Transverse colon (tissue), 4 donors: ENCODE measurements around the gene PAGR1. TPM values are rescaled to one million over a fixed set of nuclear protein-coding genes. Genes with fewer than 3 reads are reported as not detected.

Experiments
- DNase-seq: peaks from one replicate; pipeline ENCODE4 v3.0.0-alpha.2; 2019
- H3K27ac ChIP-seq, 4 donors: fragments of 200-600 bp; sonication (generic); 2 replicates each; pipeline ENCODE4 v1.5.1; 2016 to 2018; ENCODE audit warnings: inconsistent platforms in 4 of 4
- H3K27me3 ChIP-seq: fragments of 200-600 bp; sonication (generic); 2 replicates; pipeline ENCODE4 v1.5.1; 2017; ENCODE audit warnings: inconsistent platforms
- H3K36me3 ChIP-seq, 4 donors: fragments of 200-600 bp; sonication (generic); 2 replicates each; pipeline ENCODE4 v1.5.1; 2017 to 2019; ENCODE audit warnings: inconsistent platforms in 4 of 4
- H3K4me1 ChIP-seq, 4 donors: fragments of 200-600 bp; sonication (generic); 2 replicates each; pipeline ENCODE4 v1.5.1; 2017 to 2020; ENCODE audit warnings: inconsistent platforms in 4 of 4
- H3K4me3 ChIP-seq, 4 donors: fragments of 200-600 bp; sonication (generic); 1 replicate in 1 of 4; 2 replicates in 3 of 4; pipeline versions ENCODE4 v1.5.1 to v1.6.1; 2017 to 2019; ENCODE audit warnings: inconsistent platforms in 4 of 4
- H3K9me3 ChIP-seq, 2 donors: fragments of 200-600 bp; sonication (generic); 2 replicates each; pipeline ENCODE4 v1.5.1; 2017 to 2019; ENCODE audit warnings: inconsistent platforms in 2 of 2
- EP300 ChIP-seq: sonication (generic); formaldehyde crosslinking; IDR thresholded peaks from one replicate; pipeline ENCODE4 v1.6.1; 2017; ENCODE audit warnings: antibody characterized with exemption, low read depth
- POLR2A ChIP-seq: fragments of 450-650 bp; IDR thresholded peaks from one replicate; pipeline ENCODE4 v1.6.1; 2016; ENCODE audit warnings: antibody characterized with exemption, mild to moderate bottlenecking, moderate library complexity
- POLR2AphosphoS5 ChIP-seq, 3 donors: sonication (generic); formaldehyde crosslinking; IDR thresholded peaks; one replicate each; pipeline ENCODE4 v1.6.1; 2016; ENCODE audit warnings: antibody characterized with exemption in 3 of 3
- WGBS, 2 donors: methylation state at CpG; one replicate each; pipeline ENCODE4 v1.1.5; 2018; ENCODE audit warnings: low coverage in 1 of 2; 5-methylcytosine and 5-hydroxymethylcytosine counted together
- in situ Hi-C, 4 donors: fragments of 200-750 bp; cut with MboI; loops; one replicate each; pipeline versions ENCODE4 v1.15.0 to v1.15.1; 2017; ENCODE audit warnings: low sequenced_read_pairs in 3 of 4, low pct_ligation_motif_present in 1 of 4, low pct_unique_long_range_greater_than_20kb in 1 of 4
- intact Hi-C: fragments of 100-400 bp; cut with DNase I; formaldehyde crosslinking; loops from one replicate; pipeline ENCODE4 v1.15.1; 2023; ENCODE audit warnings: low total_unique reads
- total RNA-seq, 4 donors: library from RNA; depleted of rRNA; stranded (reverse); fragments of >200 nt; gene quantifications; one replicate each; pipeline ENCODE4 v1.1.0, GENCODE V29; 2016
- TF ChIP-seq, protein P1 (sequence below), 5 experiments: fragments of 200-600 bp in 3 of 5; fragments of 450-650 bp in 2 of 5; sonication (generic) in 3 of 5; IDR thresholded peaks; 1 replicate in 2 of 5; 2 replicates in 3 of 5; pipeline ENCODE4 v1.5.1; 2016 to 2017; ENCODE audit warnings: antibody characterized with exemption in 5 of 5, inconsistent platforms in 3 of 5, mild to moderate bottlenecking in 2 of 5, moderate library complexity in 1 of 5

The PAGR1 gene
- 10 to 100 TPM; 28.8 to 47.5 (median 32.3) TPM for total RNA-seq

- TF ChIP-seq, protein P1, sequence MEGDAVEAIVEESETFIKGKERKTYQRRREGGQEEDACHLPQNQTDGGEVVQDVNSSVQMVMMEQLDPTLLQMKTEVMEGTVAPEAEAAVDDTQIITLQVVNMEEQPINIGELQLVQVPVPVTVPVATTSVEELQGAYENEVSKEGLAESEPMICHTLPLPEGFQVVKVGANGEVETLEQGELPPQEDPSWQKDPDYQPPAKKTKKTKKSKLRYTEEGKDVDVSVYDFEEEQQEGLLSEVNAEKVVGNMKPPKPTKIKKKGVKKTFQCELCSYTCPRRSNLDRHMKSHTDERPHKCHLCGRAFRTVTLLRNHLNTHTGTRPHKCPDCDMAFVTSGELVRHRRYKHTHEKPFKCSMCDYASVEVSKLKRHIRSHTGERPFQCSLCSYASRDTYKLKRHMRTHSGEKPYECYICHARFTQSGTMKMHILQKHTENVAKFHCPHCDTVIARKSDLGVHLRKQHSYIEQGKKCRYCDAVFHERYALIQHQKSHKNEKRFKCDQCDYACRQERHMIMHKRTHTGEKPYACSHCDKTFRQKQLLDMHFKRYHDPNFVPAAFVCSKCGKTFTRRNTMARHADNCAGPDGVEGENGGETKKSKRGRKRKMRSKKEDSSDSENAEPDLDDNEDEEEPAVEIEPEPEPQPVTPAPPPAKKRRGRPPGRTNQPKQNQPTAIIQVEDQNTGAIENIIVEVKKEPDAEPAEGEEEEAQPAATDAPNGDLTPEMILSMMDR (IDR thresholded peaks at IDR 0.05), result peak; percentile 80 to 95 (median 92)
- TF ChIP-seq POLR2AphosphoS5 (IDR thresholded peaks at IDR 0.05), result peak; percentile 78 to 91 (median 81)
- TF ChIP-seq EP300, result no peak
- TF ChIP-seq POLR2A, result peak; percentile 81
- Histone ChIP-seq H3K27ac (peak within 1 kb of the TSS; percentile 93 to 98 (median 96)), H3K4me3 (peak within 1 kb of the TSS; percentile 58 to 79 (median 70)), H3K9me3 (no peaks in the 10 kb centered on the region), H3K36me3 (peaks cover 0 to 13% (median 0%) of the 10 kb centered on the region in 4 donors), H3K27me3 (no peaks in the 10 kb centered on the region), H3K4me1 (peaks cover 40 to 79% (median 72%) of the 10 kb centered on the region in 4 donors)
- peak; percentile 99 for DNase-seq
- intact Hi-C loops, result loop anchor here (1.0 kb wide), 1 partner anchor 26 kb away; the partner anchor contains the start of gene KIF22
- in situ Hi-C loops, result no loop called here
- 0% methylated on average over 2 to 64 of the region's 70 CpGs for WGBS, 2 donors
Measured at GRCh38 chr16:29815793-29816693, at the start of gene PAGR1. Gene PAGR1, plus strand, starts transcription at chr16:29816152. Its CDS starts 374 bp downstream, at chr16:29816526.

GRCh38 chr16:29766571-29766970 lies 49.4 kb upstream of the PAGR1 start:
- DNase-seq, result no peak
- in situ Hi-C loops, result no loop called here
- WGBS, 2 donors, result 67 to 89% methylated on average over 1 to 3 of the region's 3 CpGs
- Histone ChIP-seq H3K27ac (peak overlapping the region in 1 of 4 donors; percentile 68), H3K36me3 (no peaks in the 10 kb centered on the region), H3K4me3 (no peak overlapping the region), H3K27me3 (no peaks in the 10 kb centered on the region), H3K4me1 (peaks cover 0 to 32% (median 12%) of the 10 kb centered on the region in 4 donors), H3K9me3 (no peaks in the 10 kb centered on the region)
- intact Hi-C loops, result no loop called here
- TF ChIP-seq EP300 (no peak), POLR2A (no peak), POLR2AphosphoS5 (IDR thresholded peaks at IDR 0.05) (no peak)
- TF ChIP-seq, protein P1 (IDR thresholded peaks at IDR 0.05), result no peak

- H3K4me3 ChIP-seq, result no peak overlapping the region
- H3K27me3 ChIP-seq, result no peaks in the 10 kb centered on the region
- TF ChIP-seq POLR2AphosphoS5 (IDR thresholded peaks at IDR 0.05) (no peak), POLR2A (no peak), EP300 (no peak)
- TF ChIP-seq, protein P1 (IDR thresholded peaks at IDR 0.05), result no peak
- no peaks in the 10 kb centered on the region for H3K36me3 ChIP-seq
- WGBS, 2 donors, result 88 to 93% methylated on average over 3 of the region's 3 CpGs
- intact Hi-C loops, result no loop called here
- H3K27ac ChIP-seq, result no peak overlapping the region
- in situ Hi-C loops, result no loop called here
- H3K4me1 ChIP-seq, result peaks cover 0 to 29% (median 12%) of the 10 kb centered on the region in 4 donors
- H3K9me3 ChIP-seq, result no peaks in the 10 kb centered on the region
- no peak for DNase-seq
Measured at GRCh38 chr16:29767062-29767461, 48.9 kb upstream of the PAGR1 start.

DNA sequence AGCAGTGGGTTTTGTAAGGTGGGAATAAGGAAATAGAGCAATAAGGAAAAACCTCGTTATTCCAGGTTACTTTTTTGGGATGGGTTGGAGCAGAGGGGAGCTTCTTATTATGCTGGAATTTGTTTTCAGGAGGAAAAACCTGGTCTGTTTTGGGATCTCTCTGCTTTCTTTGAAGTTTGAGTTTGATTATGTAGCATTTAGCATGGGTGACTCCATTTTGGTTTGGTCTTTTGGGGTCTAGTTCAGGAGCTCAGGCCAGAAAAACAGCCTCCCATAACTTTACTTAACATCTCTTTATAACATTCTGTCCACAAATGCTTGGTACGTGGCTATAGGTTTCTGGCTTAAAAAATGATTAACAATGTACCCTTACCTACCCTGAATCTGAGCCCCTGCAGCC lies 46.4 kb upstream of the PAGR1 start:
- Histone ChIP-seq H3K27me3 (no peaks in the 10 kb centered on the region), H3K4me3 (no peak overlapping the region), H3K4me1 (peaks cover 0 to 22% (median 10%) of the 10 kb centered on the region in 4 donors), H3K9me3 (no peaks in the 10 kb centered on the region), H3K27ac (peak overlapping the region in 1 of 4 donors; percentile 45), H3K36me3 (no peaks in the 10 kb centered on the region)
- intact Hi-C loops, result no loop called here
- in situ Hi-C loops, result no loop called here
- 78 to 80% methylated on average over 2 of the region's 2 CpGs for WGBS, 2 donors
- TF ChIP-seq POLR2AphosphoS5 (IDR thresholded peaks at IDR 0.05) (no peak), EP300 (no peak), POLR2A (no peak)
- TF ChIP-seq, protein P1 (IDR thresholded peaks at IDR 0.05), result no peak
- DNase-seq, result no peak
